ENCODE results near the gene TMEM267.
"Not testable (repeated sequence)": the region's sequence is repeated elsewhere in the genome, so short reads cannot be mapped to it uniquely, and the experiment has no call there.

Gene TMEM267

GRCh38 chr5:43461066-43461465, 22.6 kb downstream of the TMEM267 start:
- ChIA-PET POLR2A (no interaction called here), CTCF (interaction anchor here (0.9 to 1.5 kb wide), 4 partner anchors 9 to 31 kb away, joined by 3 read pairs; no protein-coding TSS in a partner anchor)
- TF ChIP-seq CTCF (IDR thresholded peaks at IDR 0.05; ENCODE audit: control extremely low read depth, extremely low read depth, low read depth, missing control alignments) = no peak
- DNase-seq (ENCODE audit: extremely low spot score) = no peak

GRCh38 chr5:43456556-43456955, 27.1 kb downstream of the TMEM267 start:
- DNase-seq (ENCODE audit: extremely low spot score) = no peak
- TF ChIP-seq CTCF (IDR thresholded peaks at IDR 0.05; ENCODE audit: control extremely low read depth, extremely low read depth, low read depth, missing control alignments) = no peak
- ChIA-PET CTCF (interaction anchor here (1.6 kb wide), 1 partner anchor 28 kb away, joined by 5 read pairs; the partner anchor contains the start of gene TMEM267), POLR2A (no interaction called here)

GRCh38 chr5:43441575-43441974, 42.1 kb downstream of the TMEM267 start:
- DNase-seq (ENCODE audit: extremely low spot score); POLR2A ChIA-PET; CTCF ChIA-PET: not testable (repeated sequence)

- no peak for DNase-seq (ENCODE audit: extremely low spot score)
- CTCF ChIA-PET = no interaction called here
- no peak for TF ChIP-seq CTCF (IDR thresholded peaks at IDR 0.05; ENCODE audit: control extremely low read depth, extremely low read depth, low read depth, missing control alignments)
- POLR2A ChIA-PET = no interaction called here
Measured at GRCh38 chr5:43437062-43437660, 46.5 kb downstream of the TMEM267 start.

GRCh38 chr5:43433382-43433781, 50.3 kb downstream of the TMEM267 start:
- CTCF ChIA-PET = no interaction called here
- TF ChIP-seq CTCF (IDR thresholded peaks at IDR 0.05; ENCODE audit: control extremely low read depth, extremely low read depth, low read depth, missing control alignments) = no peak
- POLR2A ChIA-PET = no interaction called here
- no peak for DNase-seq (ENCODE audit: extremely low spot score)

- no peak for DNase-seq (ENCODE audit: extremely low spot score)
- POLR2A ChIA-PET = no interaction called here
- CTCF ChIA-PET = no interaction called here
- no peak for TF ChIP-seq CTCF (IDR thresholded peaks at IDR 0.05; ENCODE audit: control extremely low read depth, extremely low read depth, low read depth, missing control alignments)
Measured at GRCh38 chr5:43432486-43433375, 50.9 kb downstream of the TMEM267 start.

GRCh38 chr5:43429706-43430105, 54.0 kb downstream of the TMEM267 start:
- CTCF ChIA-PET = interaction anchor here (1.2 to 1.8 kb wide), 2 partner anchors 14 to 25 kb away, joined by 3 to 6 read pairs; no protein-coding TSS in a partner anchor
- no peak for TF ChIP-seq CTCF (IDR thresholded peaks at IDR 0.05; ENCODE audit: control extremely low read depth, extremely low read depth, low read depth, missing control alignments)
- DNase-seq (ENCODE audit: extremely low spot score) = no peak
- POLR2A ChIA-PET = no interaction called here
